Testis (tissue), 2 donors: ENCODE measurements around the gene FOXO1.

ENCODE experiments used
- CTCF ChIP-seq, 3 experiments: fragments of 450-650 bp in 2 of 3; fragments of 200-600 bp in 1 of 3; sonication (generic) in 1 of 3; IDR thresholded peaks; one replicate each; pipeline ENCODE4 v1.5.1; 2016 to 2019; ENCODE audit warnings: antibody characterized with exemption in 3 of 3, mild to moderate bottlenecking in 2 of 3, moderate library complexity in 1 of 3
- POLR2A ChIP-seq: fragments of 450-650 bp; IDR thresholded peaks from one replicate; pipeline ENCODE4 v1.6.1; 2017; ENCODE audit warnings: antibody characterized with exemption, mild to moderate bottlenecking, moderate library complexity

GRCh38 chr13:40640202-40640601 is 26.2 kb downstream of the FOXO1 start:
- TF ChIP-seq CTCF (IDR thresholded peaks at IDR 0.05) = no peak
- TF ChIP-seq POLR2A = no peak
